ENCODE data around the gene MLLT11.

The MLLT11 gene

GRCh38 chr1:151062741-151063371 is 2.7 kb downstream of the MLLT11 start:
- no peak overlapping the region for H2AFZ ChIP-seq (ENCODE audit: low read depth, low read length, severe bottlenecking)
- no peaks in the 10 kb centered on the region for H3K9me2 ChIP-seq (replicated peaks; ENCODE audit: insufficient read depth, low read length)
- H3K9ac ChIP-seq (ENCODE audit: low read length), result no peak overlapping the region
- TF ChIP-seq EZH2phosphoT487 (conservative IDR thresholded peaks at IDR 0.05; ENCODE audit: low read length), result no peak
- no peak for TF ChIP-seq CTCF (IDR thresholded peaks at IDR 0.05; ENCODE audit: insufficient read depth, low read length, poor library complexity, severe bottlenecking)
- H3K27me3 ChIP-seq (ENCODE audit: low read length), result no peaks in the 10 kb centered on the region
- peaks cover 28% of the 10 kb centered on the region for H3F3A ChIP-seq (ENCODE audit: insufficient read depth)
- H3K4me2 ChIP-seq (ENCODE audit: low read depth, low read length, poor library complexity, severe bottlenecking), result no peak overlapping the region
- H3K9me3 ChIP-seq (ENCODE audit: insufficient read depth, low read length), result no peaks in the 10 kb centered on the region
- no peak overlapping the region for H3K4me3 ChIP-seq (ENCODE audit: insufficient read depth, low read length, poor library complexity, severe bottlenecking)
- H3K27ac ChIP-seq (ENCODE audit: low read depth, low read length), result no peak overlapping the region
- H3K79me2 ChIP-seq (ENCODE audit: insufficient read depth, low read length), result peaks cover 31% of the 10 kb centered on the region
- no peaks in the 10 kb centered on the region for H3K36me3 ChIP-seq (ENCODE audit: low read length)
- no peaks in the 10 kb centered on the region; the same call in 1 of the 2 replicates for H4K20me1 ChIP-seq (ENCODE audit: low read depth, low read length)

- no peak overlapping the region for H3K4me2 ChIP-seq (ENCODE audit: low read depth, low read length, poor library complexity, severe bottlenecking)
These were observed 5.0 kb downstream of the MLLT11 start for GRCh38 chr1:151065089-151065645.

GRCh38 chr1:151067185-151067584 is 7.0 kb downstream of the MLLT11 start:
- Histone ChIP-seq H3K36me3 (ENCODE audit: low read length) (no peaks in the 10 kb centered on the region), H3K4me3 (ENCODE audit: insufficient read depth, low read length, poor library complexity, severe bottlenecking) (no peak overlapping the region), H4K20me1 (ENCODE audit: low read depth, low read length) (no peaks in the 10 kb centered on the region), H3F3A (ENCODE audit: insufficient read depth) (peaks cover 43% of the 10 kb centered on the region), H3K9ac (ENCODE audit: low read length) (no peak overlapping the region), H3K27ac (ENCODE audit: low read depth, low read length) (no peak overlapping the region), H2AFZ (ENCODE audit: low read depth, low read length, severe bottlenecking) (no peak overlapping the region), H3K9me3 (ENCODE audit: insufficient read depth, low read length) (no peaks in the 10 kb centered on the region), H3K9me2 (replicated peaks; ENCODE audit: insufficient read depth, low read length) (no peaks in the 10 kb centered on the region), H3K27me3 (ENCODE audit: low read length) (no peaks in the 10 kb centered on the region), H3K79me2 (ENCODE audit: insufficient read depth, low read length) (peaks cover 5% of the 10 kb centered on the region; the same call in 1 of the 2 replicates), H3K4me2 (ENCODE audit: low read depth, low read length, poor library complexity, severe bottlenecking) (no peak overlapping the region)
- no peak for TF ChIP-seq EZH2phosphoT487 (conservative IDR thresholded peaks at IDR 0.05; ENCODE audit: low read length)
- no peak for TF ChIP-seq CTCF (IDR thresholded peaks at IDR 0.05; ENCODE audit: insufficient read depth, low read length, poor library complexity, severe bottlenecking)

More at GRCh38 chr1:151065089-151065645, 5.0 kb downstream of the MLLT11 start:
- Histone ChIP-seq H4K20me1 (ENCODE audit: low read depth, low read length) (no peaks in the 10 kb centered on the region), H3F3A (ENCODE audit: insufficient read depth) (peaks cover 45% of the 10 kb centered on the region), H3K79me2 (ENCODE audit: insufficient read depth, low read length) (peaks cover 12% of the 10 kb centered on the region; the same call in 1 of the 2 replicates), H3K9me3 (ENCODE audit: insufficient read depth, low read length) (no peaks in the 10 kb centered on the region), H2AFZ (ENCODE audit: low read depth, low read length, severe bottlenecking) (no peak overlapping the region), H3K9me2 (replicated peaks; ENCODE audit: insufficient read depth, low read length) (no peaks in the 10 kb centered on the region), H3K27me3 (ENCODE audit: low read length) (no peaks in the 10 kb centered on the region), H3K4me3 (ENCODE audit: insufficient read depth, low read length, poor library complexity, severe bottlenecking) (no peak overlapping the region), H3K9ac (ENCODE audit: low read length) (no peak overlapping the region), H3K36me3 (ENCODE audit: low read length) (no peaks in the 10 kb centered on the region), H3K27ac (ENCODE audit: low read depth, low read length) (no peak overlapping the region)
- no peak for TF ChIP-seq CTCF (IDR thresholded peaks at IDR 0.05; ENCODE audit: insufficient read depth, low read length, poor library complexity, severe bottlenecking)
- TF ChIP-seq EZH2phosphoT487 (conservative IDR thresholded peaks at IDR 0.05; ENCODE audit: low read length), result no peak
